Endometrial microvascular endothelial cells (primary cell): ENCODE measurements around the gene NOL4L. TPM values are rescaled to one million over a fixed set of nuclear protein-coding genes. Genes with fewer than 3 reads are reported as not detected.

ENCODE experiments used
- in situ Hi-C: cut with HindIII; loops from 2 replicates; pipeline ENCODE4 v1.10.0; 2017; ENCODE audit warnings: low sequenced_read_pairs, low pct_unique_long_range_greater_than_20kb; ENCODE audit errors: inconsistent ontology term
- total RNA-seq: library from RNA; depleted of rRNA; stranded (reverse); fragments of >200 nt; gene quantifications from one replicate; pipeline ENCODE4 v1.2.3, GENCODE V29; 2015; ENCODE audit errors: inconsistent ontology term

Gene NOL4L
- total RNA-seq, 1 donor from 2014 or later: 25.6 TPM

GRCh38 chr20:32614772-32615171 is 29.6 kb upstream of the NOL4L start:
- in situ Hi-C loops: no loop called here

- in situ Hi-C loops: no loop called here
These were observed 29.2 kb upstream of the NOL4L start for GRCh38 chr20:32614303-32614702.

- in situ Hi-C loops: no loop called here
These were observed 28.3 kb upstream of the NOL4L start for GRCh38 chr20:32613192-32614053.

- in situ Hi-C loops: no loop called here
These were observed 27.4 kb upstream of the NOL4L start for GRCh38 chr20:32612351-32613191.

GRCh38 chr20:32611868-32612267 is 26.7 kb upstream of the NOL4L start:
- in situ Hi-C loops: no loop called here

- in situ Hi-C loops: no loop called here
These were observed 26.2 kb upstream of the NOL4L start for GRCh38 chr20:32611286-32611685.

GRCh38 chr20:32610472-32611218 is 25.5 kb upstream of the NOL4L start:
- in situ Hi-C loops: no loop called here

- in situ Hi-C loops: no loop called here
These were observed 24.9 kb upstream of the NOL4L start for GRCh38 chr20:32609993-32610392.

GRCh38 chr20:32609111-32609773 is 24.1 kb upstream of the NOL4L start:
- in situ Hi-C loops: no loop called here

GRCh38 chr20:32608664-32609015 is 23.5 kb upstream of the NOL4L start:
- in situ Hi-C loops: no loop called here

GRCh38 chr20:32607727-32608663 is 22.9 kb upstream of the NOL4L start:
- in situ Hi-C loops: no loop called here

- in situ Hi-C loops: no loop called here
These were observed 22.2 kb upstream of the NOL4L start for GRCh38 chr20:32607324-32607723.

- in situ Hi-C loops: no loop called here
These were observed 21.7 kb upstream of the NOL4L start for GRCh38 chr20:32606790-32607189.

GRCh38 chr20:32606107-32606506 is 21.0 kb upstream of the NOL4L start:
- in situ Hi-C loops: no loop called here

- in situ Hi-C loops: no loop called here
These were observed 20.1 kb upstream of the NOL4L start for GRCh38 chr20:32605167-32605656.

- in situ Hi-C loops: no loop called here
These were observed 18.1 kb upstream of the NOL4L start for GRCh38 chr20:32603046-32603726.

- in situ Hi-C loops: no loop called here
These were observed 17.1 kb upstream of the NOL4L start for GRCh38 chr20:32602273-32602672.
